HEK293 (cell line): ENCODE data around the gene TSPAN11.

ENCODE experiments used
- CTCF ChIA-PET: fragments of 350-600 bp; formaldehyde crosslinking; extraction: SDS; loops from one replicate; lab custom pipeline; 2021; ENCODE audit warnings: antibody characterized with exemption; lab: Yijun Ruan, JAX
- POLR2A ChIA-PET: fragments of 300-600 bp; formaldehyde crosslinking; extraction: SDS; loops from one replicate; lab custom pipeline; 2020; ENCODE audit warnings: antibody characterized with exemption, inconsistent platforms; lab: Yijun Ruan, JAX
- H3K27ac ChIP-seq: fragments of 200-500 bp; sonication (Bioruptor generic); 2 replicates; pipeline ENCODE4 v1.5.1; 2014; ENCODE audit warnings: low read depth, low read length, control low read depth, inconsistent platforms; ENCODE audit errors: extremely low read depth
- H3K36me3 ChIP-seq, 2 experiments: fragments of 200-500 bp in 1 of 2; sonication (Bioruptor generic) in 1 of 2; 1 replicate in 1 of 2; 2 replicates in 1 of 2; pipeline ENCODE4 v1.5.1; 2014 to 2017; ENCODE audit warnings: inconsistent platforms in 2 of 2, low read length in 2 of 2; ENCODE audit not compliant: control insufficient read depth in 2 of 2, insufficient read depth in 1 of 2
- H3K4me1 ChIP-seq: fragments of 200-500 bp; sonication (Bioruptor generic); 2 replicates; pipeline ENCODE4 v1.5.1; 2014; ENCODE audit warnings: mild to moderate bottlenecking, low read length, inconsistent platforms; ENCODE audit not compliant: control insufficient read depth, insufficient read depth
- H3K4me3 ChIP-seq: 2 replicates; pipeline ENCODE4 v1.5.1; 2011; ENCODE audit warnings: low read depth, mild to moderate bottlenecking, control low read depth, low read length, moderate library complexity
- H3K9me3 ChIP-seq: fragments of 200-500 bp; sonication (Bioruptor generic); 2 replicates; pipeline ENCODE4 v1.5.1; 2014; ENCODE audit warnings: low read depth, low read length, inconsistent platforms; ENCODE audit not compliant: control insufficient read depth, insufficient read depth
- GFI1B ChIP-seq: fragments of 450-650 bp; formaldehyde crosslinking; IDR thresholded peaks from 2 replicates; pipeline ENCODE4 v1.5.1; 2016; ENCODE audit warnings: missing biosample characterization, missing genetic modification characterization
- IKZF3 ChIP-seq: fragments of 450-650 bp; IDR thresholded peaks from 2 replicates; pipeline ENCODE4 v1.5.0; 2018; ENCODE audit warnings: missing biosample characterization, mild to moderate bottlenecking, missing genetic modification characterization, moderate library complexity
- OVOL3 ChIP-seq: fragments of 450-650 bp; formaldehyde crosslinking; IDR thresholded peaks from 2 replicates; pipeline ENCODE4 v1.5.1; 2016; ENCODE audit warnings: missing biosample characterization, missing genetic modification characterization
- SALL2 ChIP-seq: fragments of 450-650 bp; formaldehyde crosslinking; IDR thresholded peaks from 2 replicates; pipeline ENCODE4 v1.5.0; 2017; ENCODE audit warnings: missing biosample characterization, mild to moderate bottlenecking, missing genetic modification characterization, borderline replicate concordance
- SP2 ChIP-seq: fragments of 450-650 bp; formaldehyde crosslinking; IDR thresholded peaks from 2 replicates; pipeline ENCODE4 v1.5.1; 2016; ENCODE audit warnings: missing biosample characterization, missing genetic modification characterization
- SP7 ChIP-seq: fragments of 450-650 bp; formaldehyde crosslinking; IDR thresholded peaks from 2 replicates; pipeline ENCODE4 v1.5.1; 2016; ENCODE audit warnings: missing biosample characterization, missing genetic modification characterization
- ZBTB17 ChIP-seq: fragments of 450-650 bp; formaldehyde crosslinking; IDR thresholded peaks from 2 replicates; pipeline ENCODE4 v1.5.1; 2016; ENCODE audit warnings: missing biosample characterization, missing genetic modification characterization
- ZFHX2 ChIP-seq: fragments of 450-650 bp; formaldehyde crosslinking; conservative IDR thresholded peaks from 2 replicates; pipeline ENCODE4 v1.5.1; 2016; ENCODE audit warnings: missing biosample characterization, missing genetic modification characterization
- ZFP3 ChIP-seq: fragments of 450-650 bp; formaldehyde crosslinking; IDR thresholded peaks from 2 replicates; pipeline ENCODE4 v1.5.1; 2016; ENCODE audit warnings: low read depth, missing biosample characterization, missing genetic modification characterization
- ZFP37 ChIP-seq: fragments of 450-650 bp; formaldehyde crosslinking; IDR thresholded peaks from 2 replicates; pipeline ENCODE4 v1.5.1; 2016; ENCODE audit warnings: missing biosample characterization, missing genetic modification characterization
- ZNF140 ChIP-seq: fragments of 450-650 bp; formaldehyde crosslinking; IDR thresholded peaks from 2 replicates; pipeline ENCODE4 v1.5.1; 2016; ENCODE audit warnings: missing biosample characterization, missing genetic modification characterization
- ZNF155 ChIP-seq: fragments of 450-650 bp; formaldehyde crosslinking; IDR thresholded peaks from 2 replicates; pipeline ENCODE4 v1.5.1; 2016; ENCODE audit warnings: missing biosample characterization, missing genetic modification characterization
- ZNF174 ChIP-seq: fragments of 450-650 bp; formaldehyde crosslinking; IDR thresholded peaks from 2 replicates; pipeline ENCODE4 v1.5.0; 2017; ENCODE audit warnings: missing biosample characterization, mild to moderate bottlenecking, missing genetic modification characterization
- ZNF2 ChIP-seq: fragments of 450-650 bp; formaldehyde crosslinking; IDR thresholded peaks from 2 replicates; pipeline ENCODE4 v1.5.1; 2016; ENCODE audit warnings: missing biosample characterization, missing genetic modification characterization
- ZNF214 ChIP-seq: fragments of 450-650 bp; formaldehyde crosslinking; IDR thresholded peaks from 2 replicates; pipeline ENCODE4 v1.5.1; 2017; ENCODE audit warnings: missing biosample characterization, mild to moderate bottlenecking, missing genetic modification characterization, borderline replicate concordance
- ZNF248 ChIP-seq: fragments of 450-650 bp; formaldehyde crosslinking; IDR thresholded peaks from 2 replicates; pipeline ENCODE4 v1.5.1; 2017; ENCODE audit warnings: missing biosample characterization, missing genetic modification characterization
- ZNF266 ChIP-seq: fragments of 450-650 bp; formaldehyde crosslinking; IDR thresholded peaks from 2 replicates; pipeline ENCODE4 v1.5.1; 2016; ENCODE audit warnings: missing biosample characterization, missing genetic modification characterization, low read depth
- ZNF292 ChIP-seq: fragments of 450-650 bp; formaldehyde crosslinking; IDR thresholded peaks from 2 replicates; pipeline ENCODE4 v1.5.1; 2016; ENCODE audit warnings: low read depth, missing biosample characterization, missing genetic modification characterization, borderline replicate concordance
- ZNF341 ChIP-seq: fragments of 450-650 bp; formaldehyde crosslinking; IDR thresholded peaks from 2 replicates; pipeline ENCODE4; 2016; ENCODE audit warnings: low read depth, missing biosample characterization, missing genetic modification characterization
- ZNF391 ChIP-seq: fragments of 450-650 bp; formaldehyde crosslinking; IDR thresholded peaks from 2 replicates; pipeline ENCODE4 v1.5.1; 2016; ENCODE audit warnings: low read depth, missing biosample characterization, missing genetic modification characterization, borderline replicate concordance
- ZNF501 ChIP-seq: fragments of 450-650 bp; formaldehyde crosslinking; IDR thresholded peaks from 2 replicates; pipeline ENCODE4 v1.5.1; 2016; ENCODE audit warnings: missing biosample characterization, missing genetic modification characterization
- ZNF555 ChIP-seq: fragments of 450-650 bp; formaldehyde crosslinking; conservative IDR thresholded peaks from 2 replicates; pipeline ENCODE4 v1.5.1; 2017; ENCODE audit warnings: missing biosample characterization, mild to moderate bottlenecking, missing genetic modification characterization, inconsistent platforms
- ZNF571 ChIP-seq: fragments of 450-650 bp; formaldehyde crosslinking; IDR thresholded peaks from 2 replicates; pipeline ENCODE4 v1.5.0; 2017; ENCODE audit warnings: missing biosample characterization, missing genetic modification characterization
- ZNF600 ChIP-seq: fragments of 450-650 bp; formaldehyde crosslinking; IDR thresholded peaks from 2 replicates; pipeline ENCODE4 v1.5.1; 2016; ENCODE audit warnings: missing biosample characterization, missing genetic modification characterization
- ZNF621 ChIP-seq: fragments of 450-650 bp; formaldehyde crosslinking; IDR thresholded peaks from 2 replicates; pipeline ENCODE4 v1.5.1; 2017; ENCODE audit warnings: missing biosample characterization, missing genetic modification characterization
- ZNF639 ChIP-seq: fragments of 450-650 bp; formaldehyde crosslinking; IDR thresholded peaks from 2 replicates; pipeline ENCODE4 v1.5.1; 2016; ENCODE audit warnings: missing biosample characterization, missing genetic modification characterization
- ZNF654 ChIP-seq: fragments of 450-650 bp; formaldehyde crosslinking; IDR thresholded peaks from 2 replicates; pipeline ENCODE4 v1.5.1; 2016; ENCODE audit warnings: low read depth, missing biosample characterization, missing genetic modification characterization
- ZNF792 ChIP-seq: fragments of 450-650 bp; formaldehyde crosslinking; IDR thresholded peaks from 2 replicates; pipeline ENCODE4 v1.5.1; 2016; ENCODE audit warnings: missing biosample characterization, missing genetic modification characterization
- ZNF837 ChIP-seq: fragments of 450-650 bp; formaldehyde crosslinking; IDR thresholded peaks from 2 replicates; pipeline ENCODE4 v1.5.1; 2016; ENCODE audit warnings: missing biosample characterization, missing genetic modification characterization
- ZSCAN30 ChIP-seq: fragments of 450-650 bp; IDR thresholded peaks from 2 replicates; pipeline ENCODE4 v1.5.1; 2018; ENCODE audit warnings: missing biosample characterization, mild to moderate bottlenecking, missing genetic modification characterization, moderate library complexity

The TSPAN11 gene

GRCh38 chr12:30991466-30991865, 64.9 kb downstream of the TSPAN11 start:
- ChIA-PET POLR2A (no interaction called here), CTCF (interaction anchor here (0.6 to 3.7 kb wide), 6 partner anchors 19 to 280 kb away, joined by 3 to 27 read pairs (median 4); no protein-coding TSS in a partner anchor)
- no peaks in the 10 kb centered on the region for H3K9me3 ChIP-seq
- H3K27ac ChIP-seq = no peak overlapping the region
- H3K4me3 ChIP-seq = no peak overlapping the region
- TF ChIP-seq ZNF140 (tag by site-specific recombination) = no peak
- no peak for TF ChIP-seq OVOL3 (tag by site-specific recombination)
- no peak for TF ChIP-seq ZNF837 (tag by site-specific recombination)
- TF ChIP-seq ZNF639 (tag by site-specific recombination) = no peak
- TF ChIP-seq ZNF792 = no peak
- TF ChIP-seq SP2 (tag by site-specific recombination) = no peak
- no peak for TF ChIP-seq ZNF501 (tag by site-specific recombination)
- H3K4me1 ChIP-seq = no peaks in the 10 kb centered on the region
- H3K36me3 ChIP-seq = no peaks in the 10 kb centered on the region

- Histone ChIP-seq H3K9me3 (no peaks in the 10 kb centered on the region), H3K4me3 (no peak overlapping the region)
- TF ChIP-seq ZFP37 (tag by site-specific recombination) = no peak
- TF ChIP-seq ZFP3 (tag by site-specific recombination) = no peak
- TF ChIP-seq ZNF837 (tag by site-specific recombination) = no peak
- no peak for TF ChIP-seq ZNF248 (tag by site-specific recombination)
- TF ChIP-seq GFI1B (tag by site-specific recombination) = no peak
- no peak for TF ChIP-seq ZNF555
- no peak for TF ChIP-seq SALL2 (tag by site-specific recombination)
- no peak for TF ChIP-seq ZNF174 (tag by site-specific recombination)
- no peak for TF ChIP-seq SP7 (tag by site-specific recombination)
- TF ChIP-seq ZNF621 (tag by site-specific recombination) = no peak
- no peak for TF ChIP-seq ZNF391 (tag by site-specific recombination)
- TF ChIP-seq ZNF571 (tag by site-specific recombination) = no peak
- TF ChIP-seq ZFHX2 (tag by site-specific recombination) = no peak
- no peak for TF ChIP-seq ZNF600 (tag by site-specific recombination)
- TF ChIP-seq ZBTB17 (tag by site-specific recombination) = no peak
- no peak for TF ChIP-seq ZNF214 (tag by site-specific recombination)
- no peak for TF ChIP-seq ZNF155 (tag by site-specific recombination)
- TF ChIP-seq, all 188 proteins: peak for 0
- CTCF ChIA-PET = interaction anchor here (0.8 kb wide), 1 partner anchor 18 kb away, joined by 4 read pairs; no protein-coding TSS in a partner anchor
- H3K4me1 ChIP-seq = no peaks in the 10 kb centered on the region
- no peaks in the 10 kb centered on the region for H3K36me3 ChIP-seq
- H3K27ac ChIP-seq = no peak overlapping the region
- POLR2A ChIA-PET = no interaction called here
Observed at GRCh38 chr12:30992381-30992780, 65.8 kb downstream of the TSPAN11 start.

- H3K4me1 ChIP-seq = no peaks in the 10 kb centered on the region
- H3K27ac ChIP-seq = no peak overlapping the region
- no peaks in the 10 kb centered on the region for H3K9me3 ChIP-seq
- ChIA-PET CTCF (no interaction called here), POLR2A (no interaction called here)
- H3K36me3 ChIP-seq = no peaks in the 10 kb centered on the region
- H3K4me3 ChIP-seq = no peak overlapping the region
- TF ChIP-seq ZNF266 (no peak), OVOL3 (tag by site-specific recombination) (no peak), ZNF654 (tag by site-specific recombination) (no peak), ZSCAN30 (no peak), ZNF292 (tag by site-specific recombination) (no peak), IKZF3 (tag by site-specific recombination) (no peak), ZNF2 (tag by site-specific recombination) (no peak), ZNF341 (tag by site-specific recombination) (no peak)
Observed at GRCh38 chr12:30993766-30994165, 67.2 kb downstream of the TSPAN11 start.
